Measurements from ENCODE around the gene PCDHB7. TPM values are rescaled to one million over a fixed set of nuclear protein-coding genes. Genes with fewer than 3 reads are reported as not detected.

Gene PCDHB7
- total RNA-seq, 4 donors from 2014 or later, result 0.49 to 1.1 (median 0.58) TPM

Other genes starting within 250 kb of the PCDHB7 start
- under 1 TPM in 2 of 4 donors, not detected in 2; 0.16 to 0.17 TPM for gene PCDHAC1, start 246.3 kb upstream of the PCDHB7 start, total RNA-seq
- gene PCDHAC2, start 206.2 kb upstream of the PCDHB7 start, total RNA-seq, result under 1 TPM in 3 of 4 donors, not detected in 1; 0.21 to 0.29 (median 0.27) TPM
- not detected for gene PCDHB1, start 121.3 kb upstream of the PCDHB7 start, total RNA-seq
- gene PCDHB2, start 78.0 kb upstream of the PCDHB7 start, total RNA-seq, result 1 to 10 TPM; 2.3 to 6.2 (median 3.2) TPM
- gene PCDHB3, start 72.2 kb upstream of the PCDHB7 start, total RNA-seq, result 1 to 10 TPM in 3 of 4 donors, under 1 TPM in 1; 0.84 to 1.6 (median 1.3) TPM
- 1 to 10 TPM; 1.1 to 2.8 (median 2.0) TPM for gene PCDHB4, start 50.8 kb upstream of the PCDHB7 start, total RNA-seq
- 1 to 10 TPM in 2 of 4 donors, under 1 TPM in 1, not detected in 1; 0.49 to 4.9 (median 1.4) TPM for gene PCDHB5, start 37.4 kb upstream of the PCDHB7 start, total RNA-seq
- 1 to 10 TPM in 2 of 4 donors, under 1 TPM in 1, not detected in 1; 0.93 to 1.3 (median 1.3) TPM for gene PCDHB6, start 22.6 kb upstream of the PCDHB7 start, total RNA-seq
- gene PCDHB8, start 5.1 kb downstream of the PCDHB7 start, total RNA-seq, result 1 to 10 TPM in 2 of 4 donors, under 1 TPM in 2; 0.10 to 1.2 (median 0.76) TPM
- gene PCDHB16, start 9.7 kb downstream of the PCDHB7 start, total RNA-seq, result 1 to 10 TPM in 3 of 4 donors, under 1 TPM in 1; 0.55 to 3.2 (median 1.9) TPM
- 1 to 10 TPM in 2 of 4 donors, under 1 TPM in 2; 0.38 to 2.2 (median 1.2) TPM for gene PCDHB9, start 14.5 kb downstream of the PCDHB7 start, total RNA-seq
- 1 to 10 TPM in 2 of 4 donors, under 1 TPM in 2; 0.19 to 1.5 (median 0.76) TPM for gene PCDHB10, start 19.7 kb downstream of the PCDHB7 start, total RNA-seq
- gene PCDHB11, start 27.0 kb downstream of the PCDHB7 start, total RNA-seq, result 1 to 10 TPM in 3 of 4 donors, under 1 TPM in 1; 0.63 to 1.7 (median 1.4) TPM
- gene PCDHB12, start 36.1 kb downstream of the PCDHB7 start, total RNA-seq, result 1 to 10 TPM in 2 of 4 donors, under 1 TPM in 1, not detected in 1; 0.49 to 3.2 (median 2.3) TPM
- 1 to 10 TPM; 3.3 to 9.0 (median 5.0) TPM for gene PCDHB13, start 41.3 kb downstream of the PCDHB7 start, total RNA-seq
- gene PCDHB14, start 50.7 kb downstream of the PCDHB7 start, total RNA-seq, result 1 to 10 TPM; 5.4 to 7.5 (median 6.2) TPM
- 1 to 10 TPM in 3 of 4 donors, under 1 TPM in 1; 0.46 to 2.0 (median 1.4) TPM for gene PCDHB15, start 72.8 kb downstream of the PCDHB7 start, total RNA-seq
- 1 to 10 TPM in 1 of 4 donors, under 1 TPM in 2, not detected in 1; 0.66 to 5.0 (median 0.67) TPM for gene SLC25A2, start 131.4 kb downstream of the PCDHB7 start, total RNA-seq
- 10 to 100 TPM; 46.9 to 76.0 (median 64.9) TPM for gene TAF7, start 148.1 kb downstream of the PCDHB7 start, total RNA-seq
- under 1 TPM in 3 of 4 donors, not detected in 1; 0.52 to 0.54 (median 0.53) TPM for gene PCDHGA1, start 157.9 kb downstream of the PCDHB7 start, total RNA-seq
- gene PCDHGA2, start 166.1 kb downstream of the PCDHB7 start, total RNA-seq, result 1 to 10 TPM; 1.4 to 5.3 (median 1.9) TPM
- gene PCDHGA3, start 171.2 kb downstream of the PCDHB7 start, total RNA-seq, result 1 to 10 TPM; 1.0 to 3.5 (median 2.9) TPM
- 1 to 10 TPM in 3 of 4 donors, under 1 TPM in 1; 0.30 to 1.3 (median 1.1) TPM for gene PCDHGB1, start 177.5 kb downstream of the PCDHB7 start, total RNA-seq
- gene PCDHGA4, start 182.4 kb downstream of the PCDHB7 start, total RNA-seq, result 1 to 10 TPM in 3 of 4 donors, under 1 TPM in 1; 0.25 to 4.3 (median 2.4) TPM
- 1 to 10 TPM; 2.1 to 4.0 (median 2.6) TPM for gene PCDHGB2, start 187.3 kb downstream of the PCDHB7 start, total RNA-seq
- 1 to 10 TPM in 3 of 4 donors, under 1 TPM in 1; 0.51 to 3.4 (median 1.6) TPM for gene PCDHGA5, start 191.5 kb downstream of the PCDHB7 start, total RNA-seq
- gene PCDHGB3, start 197.6 kb downstream of the PCDHB7 start, total RNA-seq, result 1 to 10 TPM; 3.0 to 7.9 (median 4.8) TPM
- 1 to 10 TPM; 2.5 to 3.7 (median 3.6) TPM for gene PCDHGA6, start 201.2 kb downstream of the PCDHB7 start, total RNA-seq
- gene PCDHGA7, start 210.1 kb downstream of the PCDHB7 start, total RNA-seq, result 1 to 10 TPM; 2.2 to 2.5 (median 2.5) TPM
- 1 to 10 TPM; 5.2 to 8.9 (median 8.4) TPM for gene PCDHGB4, start 215.1 kb downstream of the PCDHB7 start, total RNA-seq
- gene PCDHGA8, start 220.0 kb downstream of the PCDHB7 start, total RNA-seq, result 1 to 10 TPM in 3 of 4 donors, under 1 TPM in 1; 0.97 to 2.2 (median 1.6) TPM
- gene PCDHGB5, start 225.3 kb downstream of the PCDHB7 start, total RNA-seq, result 10 to 100 TPM; 12.3 to 17.6 (median 14.6) TPM
- 1 to 10 TPM; 5.6 to 8.2 (median 6.3) TPM for gene PCDHGA9, start 230.1 kb downstream of the PCDHB7 start, total RNA-seq
- 1 to 10 TPM; 4.4 to 7.4 (median 6.6) TPM for gene PCDHGB6, start 235.4 kb downstream of the PCDHB7 start, total RNA-seq
- 10 to 100 TPM in 1 of 4 donors, 1 to 10 TPM in 3; 6.8 to 11.7 (median 8.3) TPM for gene PCDHGA10, start 240.3 kb downstream of the PCDHB7 start, total RNA-seq
- gene PCDHGB7, start 245.0 kb downstream of the PCDHB7 start, total RNA-seq, result 10 to 100 TPM in 2 of 4 donors, 1 to 10 TPM in 2; 8.0 to 11.3 (median 10.1) TPM
- 1 to 10 TPM; 3.2 to 6.9 (median 3.7) TPM for gene PCDHGA11, start 248.4 kb downstream of the PCDHB7 start, total RNA-seq

Measured in lower leg skin (tissue), 4 donors.